Measurements from ENCODE around the gene SEC31A. TPM values are rescaled to one million over a fixed set of nuclear protein-coding genes. Genes with fewer than 3 reads are reported as not detected.
A peak's percentile ranks its signal among the peaks of the same experiment; 100 is the strongest.
"Not testable (repeated sequence)": the region's sequence is repeated elsewhere in the genome, so short reads cannot be mapped to it uniquely, and the experiment has no call there.

The SEC31A gene
- total RNA-seq, 1 experiment from 2014 or later, result 203 TPM

DNA sequence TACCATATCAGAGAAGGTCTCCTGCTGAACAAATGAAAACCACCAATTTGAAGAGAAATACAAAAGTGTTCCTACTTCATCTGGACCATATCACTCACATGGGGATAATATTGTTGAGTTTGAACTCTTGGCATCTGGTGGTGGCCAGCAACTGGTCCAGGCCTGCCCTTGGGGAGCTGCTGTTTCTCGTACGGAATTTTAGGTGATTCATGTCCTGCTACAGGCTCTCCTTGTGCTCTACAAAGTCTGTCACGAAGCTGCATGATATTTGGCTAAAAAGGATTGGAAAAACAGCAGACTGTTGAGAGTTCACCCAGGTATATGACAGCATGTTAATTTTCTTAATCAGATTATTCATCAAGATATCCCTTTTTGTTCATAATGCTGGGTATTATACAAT is 42.2 kb downstream of the SEC31A start:
- Histone ChIP-seq H3K4me3 (no peak overlapping the region), H3K27ac (no peak overlapping the region), H3K27me3 (replicated peaks) (no peaks in the 10 kb centered on the region), H3K4me1 (replicated peaks) (no peaks in the 10 kb centered on the region), H3K9me3 (replicated peaks) (no peaks in the 10 kb centered on the region), H3K36me3 (peaks cover 95% of the 10 kb centered on the region)
- no peak for DNase-seq (ENCODE audit: low read depth in 1 of 2, low spot score in 2 of 2)

DNA sequence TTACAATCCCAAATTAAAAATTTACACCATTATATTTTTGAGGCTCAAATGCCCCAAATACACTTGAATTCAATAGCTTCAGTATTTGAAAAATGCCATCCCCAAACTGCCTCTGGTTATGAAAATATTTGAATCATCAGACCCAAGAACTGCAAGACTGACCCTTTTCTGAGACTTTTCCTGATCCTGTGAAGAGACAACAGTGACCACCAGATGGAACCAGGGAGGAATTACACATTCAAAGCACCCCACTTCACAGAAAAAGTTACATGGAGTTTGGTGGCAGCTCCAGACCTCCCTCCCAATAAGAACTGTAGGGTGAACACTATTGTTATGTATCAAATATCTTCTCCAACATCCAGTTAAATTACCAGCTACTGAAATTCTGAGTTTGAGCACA is 48.4 kb downstream of the SEC31A start:
- no peak overlapping the region for H3K4me3 ChIP-seq
- H3K27ac ChIP-seq, result no peak overlapping the region
- peaks cover 11% of the 10 kb centered on the region for H3K4me1 ChIP-seq (replicated peaks)
- DNase-seq (ENCODE audit: low read depth in 1 of 2, low spot score in 2 of 2), result no peak
- H3K27me3 ChIP-seq (replicated peaks), result no peaks in the 10 kb centered on the region
- H3K9me3 ChIP-seq (replicated peaks), result no peaks in the 10 kb centered on the region
- H3K36me3 ChIP-seq, result peaks cover 88% of the 10 kb centered on the region

DNA sequence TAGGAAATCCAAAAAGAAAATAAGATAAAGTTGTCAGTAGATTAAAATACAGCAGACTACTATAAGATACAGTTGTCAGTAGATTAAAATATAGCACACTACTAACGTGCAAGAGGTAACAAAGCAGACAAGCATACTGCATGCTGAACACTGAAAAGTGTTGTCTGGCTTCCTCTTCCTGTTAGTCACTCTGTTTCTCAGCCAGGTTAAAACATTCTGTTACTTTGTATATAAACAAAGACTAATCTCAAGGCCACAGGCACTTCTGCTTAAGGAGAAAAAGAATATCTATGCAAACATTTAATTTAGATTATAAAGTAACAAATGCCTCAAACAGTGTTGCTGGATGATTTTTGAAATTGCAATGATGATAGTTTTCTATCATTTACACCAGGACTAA is 51.3 kb downstream of the SEC31A start:
- Histone ChIP-seq H3K36me3 (peaks cover 63% of the 10 kb centered on the region), H3K4me3 (no peak overlapping the region), H3K9me3 (replicated peaks) (no peaks in the 10 kb centered on the region), H3K27ac (no peak overlapping the region), H3K27me3 (replicated peaks) (no peaks in the 10 kb centered on the region), H3K4me1 (replicated peaks) (peaks cover 14% of the 10 kb centered on the region)
- peak in 1 of 2 experiments; percentile 21 for DNase-seq (ENCODE audit: low read depth in 1 of 2, low spot score in 2 of 2)

DNA sequence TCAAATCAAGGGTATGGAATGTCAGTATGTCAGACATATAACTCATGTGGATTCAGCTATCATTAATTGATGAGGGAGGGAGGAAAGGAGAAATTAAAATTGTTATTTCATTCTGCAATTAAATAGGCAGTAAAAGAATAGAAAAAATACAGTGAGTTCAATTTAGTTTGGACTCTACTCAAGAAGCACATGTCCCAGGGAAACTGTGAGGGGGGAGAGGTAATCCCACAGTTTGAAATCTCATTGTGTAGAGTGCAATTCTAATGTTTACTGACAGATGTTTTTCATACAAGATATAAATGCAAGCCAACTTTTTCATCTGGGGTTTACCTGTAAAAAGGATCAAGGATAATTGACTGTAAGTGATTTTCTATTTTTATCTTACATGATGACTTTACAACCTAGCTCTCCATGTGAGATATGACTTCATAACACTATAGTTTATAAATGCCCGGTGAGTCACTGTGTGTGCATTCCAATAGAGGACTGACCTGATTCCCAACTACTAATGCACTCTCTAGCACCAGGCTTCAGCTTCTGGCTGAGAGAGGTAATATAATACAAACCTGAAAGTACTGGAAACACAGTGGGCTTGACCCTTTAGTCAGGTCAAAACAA is 57.1 kb downstream of the SEC31A start:
- peak; percentile 64 to 80 for DNase-seq (ENCODE audit: low read depth in 1 of 2, low spot score in 2 of 2)
- Histone ChIP-seq H3K4me3 (no peak overlapping the region), H3K27me3 (replicated peaks) (no peaks in the 10 kb centered on the region), H3K4me1 (replicated peaks) (peaks cover 16% of the 10 kb centered on the region), H3K27ac (peak overlapping the region; percentile 27), H3K36me3 (peaks cover 48% of the 10 kb centered on the region), H3K9me3 (replicated peaks) (no peaks in the 10 kb centered on the region)

DNA sequence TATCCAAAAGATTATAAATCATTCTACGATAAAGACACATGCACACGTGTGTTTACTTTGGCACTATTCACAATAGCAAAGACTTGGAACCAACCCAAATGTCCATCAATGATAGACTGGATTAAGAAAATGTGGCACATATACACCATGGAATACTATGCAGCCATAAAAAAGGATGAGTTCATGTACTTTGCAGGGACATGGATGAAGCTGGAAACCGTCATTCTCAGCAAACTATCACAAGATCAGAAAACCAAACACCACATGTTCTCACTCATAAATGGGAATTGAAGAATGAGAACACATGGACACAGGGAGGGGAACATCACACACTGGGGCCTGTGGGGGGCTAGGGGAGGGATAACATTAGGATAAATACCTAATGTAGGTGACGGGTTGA is 57.9 kb downstream of the SEC31A start:
- H3K27ac ChIP-seq; H3K27me3 ChIP-seq (replicated peaks); DNase-seq (ENCODE audit: low read depth in 1 of 2, low spot score in 2 of 2); H3K4me3 ChIP-seq; H3K9me3 ChIP-seq (replicated peaks): not testable (repeated sequence)
- H3K36me3 ChIP-seq, result peaks cover 48% of the 10 kb centered on the region
- peaks cover 16% of the 10 kb centered on the region for H3K4me1 ChIP-seq (replicated peaks)

DNA sequence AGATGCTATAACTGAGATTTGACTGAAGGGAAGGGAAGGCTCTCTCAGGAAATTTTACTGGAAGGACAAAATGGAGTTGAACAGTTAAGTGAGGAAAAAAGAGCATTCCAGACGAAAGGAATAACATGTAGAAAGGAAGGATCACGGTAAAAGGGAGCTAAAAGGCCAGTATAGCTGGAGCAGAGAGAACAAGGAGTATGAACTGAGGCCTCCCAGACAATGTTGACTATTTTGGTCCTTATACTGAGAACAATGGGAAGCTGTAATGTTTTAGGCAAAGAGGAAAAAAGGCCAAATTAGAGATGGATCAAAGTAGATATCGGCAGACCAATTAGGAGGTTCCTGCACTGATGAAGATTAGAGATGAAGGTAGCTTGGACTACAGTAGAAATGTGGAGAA is 65.5 kb downstream of the SEC31A start:
- peaks cover 97% of the 10 kb centered on the region for H3K36me3 ChIP-seq
- no peak for DNase-seq (ENCODE audit: low read depth in 1 of 2, low spot score in 2 of 2)
- H3K27me3 ChIP-seq (replicated peaks), result no peaks in the 10 kb centered on the region
- H3K27ac ChIP-seq, result no peak overlapping the region
- no peaks in the 10 kb centered on the region for H3K9me3 ChIP-seq (replicated peaks)
- H3K4me1 ChIP-seq (replicated peaks), result peaks cover 10% of the 10 kb centered on the region
- H3K4me3 ChIP-seq, result no peak overlapping the region

DNA sequence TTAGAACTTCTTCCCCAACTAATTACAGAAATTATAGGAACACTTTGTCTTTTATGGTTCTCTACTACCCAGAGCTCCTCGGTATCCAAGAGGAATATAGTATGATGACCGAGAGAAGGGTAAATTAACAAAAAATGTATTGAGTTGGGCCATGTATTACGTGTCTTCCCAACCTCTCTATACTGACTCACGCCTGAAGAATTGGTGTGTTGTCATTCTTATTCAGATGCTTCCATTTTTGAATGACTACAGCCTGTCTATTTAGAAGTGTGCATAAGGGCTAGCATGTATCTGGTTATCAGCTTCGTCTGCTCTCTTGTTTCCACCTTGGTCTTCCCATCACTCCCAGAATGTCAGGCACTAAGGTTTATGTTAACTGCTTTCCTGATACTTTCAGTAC is 67.9 kb downstream of the SEC31A start:
- Histone ChIP-seq H3K27me3 (replicated peaks) (no peaks in the 10 kb centered on the region), H3K27ac (peak overlapping the region; percentile 2; the same call in 1 of the 2 replicates), H3K4me1 (replicated peaks) (peaks cover 10% of the 10 kb centered on the region), H3K36me3 (peaks cover 95% of the 10 kb centered on the region), H3K4me3 (no peak overlapping the region), H3K9me3 (replicated peaks) (no peaks in the 10 kb centered on the region)
- peak in 1 of 2 experiments; percentile 12 for DNase-seq (ENCODE audit: low read depth in 1 of 2, low spot score in 2 of 2)

DNA sequence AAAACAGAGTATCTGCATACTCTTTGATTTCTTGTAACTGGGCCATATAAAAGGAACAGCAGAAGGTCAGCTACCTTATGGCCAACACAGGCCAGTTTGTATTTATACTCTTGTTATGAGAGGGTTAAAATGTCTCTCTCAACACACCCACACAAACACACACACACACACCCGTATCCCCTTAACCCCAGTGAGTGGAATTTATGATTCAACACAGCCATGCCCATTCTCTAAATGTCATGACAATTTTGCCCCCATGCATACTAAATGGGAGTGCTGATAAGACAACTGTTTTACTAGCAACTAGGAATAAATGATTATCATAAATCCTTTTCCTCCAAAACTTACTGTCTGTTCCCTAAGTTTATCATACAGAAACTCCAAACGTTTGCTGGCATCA is 70.3 kb downstream of the SEC31A start:
- Histone ChIP-seq H3K4me1 (replicated peaks) (peaks cover 10% of the 10 kb centered on the region), H3K4me3 (no peak overlapping the region), H3K36me3 (peaks cover 80% of the 10 kb centered on the region), H3K27ac (no peak overlapping the region), H3K9me3 (replicated peaks) (no peaks in the 10 kb centered on the region), H3K27me3 (replicated peaks) (no peaks in the 10 kb centered on the region)
- DNase-seq (ENCODE audit: low read depth in 1 of 2, low spot score in 2 of 2), result no peak

DNA sequence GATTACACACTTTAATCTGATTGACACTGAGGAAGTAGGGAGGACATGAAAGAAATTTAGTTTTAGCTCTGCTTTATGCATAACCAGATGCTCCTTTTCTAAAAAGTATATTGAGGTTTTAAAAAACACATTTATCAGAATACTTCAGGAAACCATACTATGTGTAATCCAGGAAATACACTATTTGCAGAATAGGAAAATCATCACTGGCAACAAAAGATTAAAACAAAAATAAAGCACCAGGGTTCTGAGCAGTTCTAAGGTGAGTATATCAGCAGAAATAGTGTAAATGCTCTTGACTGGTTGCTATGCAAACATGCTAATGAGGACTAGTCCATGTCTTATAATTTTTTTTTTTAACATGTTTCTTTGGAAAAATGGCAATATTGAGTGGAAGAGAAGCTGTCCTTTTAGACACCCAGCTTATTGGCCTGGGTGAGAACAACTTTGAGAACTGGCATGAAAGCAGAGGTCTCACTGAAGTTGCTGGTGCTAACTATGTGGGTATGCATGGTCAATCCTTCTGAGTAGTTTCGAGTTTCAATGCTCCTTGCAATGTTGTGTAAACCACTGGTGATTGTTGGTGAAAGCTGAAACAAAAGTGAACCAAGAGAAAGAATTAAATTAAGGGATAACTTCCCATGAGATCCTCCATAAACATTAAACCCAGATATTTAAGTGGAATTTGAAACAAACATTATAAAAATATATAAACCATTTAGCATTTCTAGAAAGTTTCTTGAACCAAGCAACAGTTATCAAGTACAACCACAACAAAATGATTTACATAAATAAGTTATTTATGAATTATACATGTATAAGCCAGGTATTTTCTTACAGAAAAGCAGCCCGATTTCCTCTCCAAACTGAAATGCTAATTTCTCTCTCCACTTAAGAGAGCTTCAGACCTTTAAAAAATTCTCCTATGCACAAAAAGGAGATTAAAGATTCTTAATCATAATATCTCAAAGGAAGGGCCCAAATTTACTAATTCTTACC is 72.0 kb downstream of the SEC31A start:
- Histone ChIP-seq H3K4me1 (replicated peaks) (peaks cover 10% of the 10 kb centered on the region), H3K27me3 (replicated peaks) (no peaks in the 10 kb centered on the region), H3K36me3 (peaks cover 64% of the 10 kb centered on the region), H3K4me3 (no peak overlapping the region), H3K9me3 (replicated peaks) (no peaks in the 10 kb centered on the region), H3K27ac (no peak overlapping the region)
- DNase-seq (ENCODE audit: low read depth in 1 of 2, low spot score in 2 of 2), result no peak

DNA sequence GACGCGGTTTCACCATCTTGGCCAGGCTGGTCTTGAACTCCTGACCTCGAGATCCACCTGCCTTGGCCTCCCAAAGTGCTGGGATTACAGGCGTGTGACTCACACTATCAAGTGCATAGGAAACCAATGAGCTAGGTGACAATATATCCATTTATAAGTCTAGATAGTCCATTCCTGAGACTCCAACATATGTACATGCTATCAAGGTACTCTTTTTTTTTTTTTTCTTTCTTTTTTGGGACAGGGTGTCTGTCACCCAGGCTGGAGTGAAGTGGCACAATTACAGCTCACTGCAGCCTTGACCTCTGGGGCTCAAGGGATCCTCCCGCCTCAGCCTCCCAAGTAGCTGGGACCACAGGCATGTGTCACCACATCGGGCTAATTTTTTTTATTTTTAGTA is 74.1 kb downstream of the SEC31A start:
- H3K4me3 ChIP-seq; H3K27me3 ChIP-seq (replicated peaks); H3K9me3 ChIP-seq (replicated peaks); H3K4me1 ChIP-seq (replicated peaks); H3K27ac ChIP-seq; DNase-seq (ENCODE audit: low read depth in 1 of 2, low spot score in 2 of 2): not testable (repeated sequence)
- H3K36me3 ChIP-seq, result peaks cover 43% of the 10 kb centered on the region

DNA sequence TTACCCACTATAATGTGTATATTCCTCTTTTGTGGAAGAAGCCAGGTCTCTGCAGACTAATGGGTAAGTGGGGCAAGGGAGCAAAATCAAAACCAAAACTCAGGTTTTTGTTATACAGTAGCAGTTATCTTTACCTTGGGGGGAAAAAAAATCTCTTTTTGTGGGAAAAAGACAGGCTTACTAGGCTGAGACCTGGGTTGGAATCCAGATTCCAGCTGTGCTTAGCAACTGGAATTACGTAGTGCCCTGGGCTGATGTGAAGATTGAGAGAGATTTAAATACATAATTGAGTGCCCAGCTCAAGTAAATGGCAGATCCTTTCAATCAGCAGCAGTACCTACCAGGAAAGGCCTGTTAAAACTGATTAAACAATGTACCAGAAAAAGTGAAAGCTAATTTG is 76.9 kb downstream of the SEC31A start:
- no peaks in the 10 kb centered on the region for H3K27me3 ChIP-seq (replicated peaks)
- DNase-seq (ENCODE audit: low read depth in 1 of 2, low spot score in 2 of 2), result no peak
- no peak overlapping the region for H3K27ac ChIP-seq
- peaks cover 7% of the 10 kb centered on the region for H3K4me1 ChIP-seq (replicated peaks)
- H3K9me3 ChIP-seq (replicated peaks), result no peaks in the 10 kb centered on the region
- no peak overlapping the region for H3K4me3 ChIP-seq
- peaks cover 19% of the 10 kb centered on the region for H3K36me3 ChIP-seq

DNA sequence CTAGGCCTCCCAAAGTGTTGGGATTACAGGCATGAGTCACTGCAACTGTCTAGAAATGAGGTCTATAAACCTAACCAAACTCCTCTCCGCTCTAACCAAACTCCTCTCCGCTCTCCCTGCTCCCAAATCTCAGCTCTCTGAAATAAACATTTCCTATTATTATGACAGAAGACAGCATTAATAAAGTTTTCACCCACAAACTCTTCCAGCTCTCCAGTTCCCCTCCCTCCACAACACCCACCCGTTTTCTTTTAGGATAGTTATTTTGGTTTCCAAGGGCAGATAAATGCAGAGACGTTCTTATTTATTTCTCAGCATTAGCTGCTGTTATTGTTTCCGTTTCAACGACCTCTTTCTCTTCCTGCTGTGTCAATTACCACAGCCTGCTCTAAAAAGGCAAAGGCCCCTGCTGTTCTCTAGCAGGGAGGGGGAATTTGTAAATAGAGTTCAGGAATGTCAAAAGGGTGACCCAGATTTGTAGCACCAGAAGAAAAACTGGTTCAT is 79.1 kb downstream of the SEC31A start:
- H3K4me1 ChIP-seq (replicated peaks), result peaks cover 7% of the 10 kb centered on the region
- peak in 1 of 2 experiments; percentile 39 for DNase-seq (ENCODE audit: low read depth in 1 of 2, low spot score in 2 of 2)
- H3K4me3 ChIP-seq, result no peak overlapping the region
- no peaks in the 10 kb centered on the region for H3K9me3 ChIP-seq (replicated peaks)
- no peaks in the 10 kb centered on the region for H3K27me3 ChIP-seq (replicated peaks)
- peak overlapping the region; percentile 58 for H3K27ac ChIP-seq
- no peaks in the 10 kb centered on the region for H3K36me3 ChIP-seq

DNA sequence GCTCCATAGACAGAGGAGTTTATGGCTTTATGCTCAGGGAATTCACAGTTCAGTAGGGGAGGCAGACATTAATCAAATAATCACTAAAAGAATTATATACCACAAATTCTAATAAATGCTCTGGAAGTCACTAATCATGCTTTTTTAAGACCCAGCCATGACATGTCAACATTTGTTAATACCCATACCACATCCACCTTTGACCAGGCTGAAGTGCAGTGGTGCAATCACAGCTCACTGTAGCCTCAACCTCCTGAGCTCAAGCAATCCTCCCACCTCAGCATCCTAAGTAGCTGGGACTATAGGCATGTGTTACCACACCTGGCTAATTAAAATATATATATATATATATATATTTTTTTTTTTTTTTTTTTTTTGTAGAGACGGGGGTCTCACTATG is 79.6 kb downstream of the SEC31A start:
- H3K27me3 ChIP-seq (replicated peaks), result no peaks in the 10 kb centered on the region
- no peak overlapping the region for H3K27ac ChIP-seq
- no peaks in the 10 kb centered on the region for H3K36me3 ChIP-seq
- DNase-seq (ENCODE audit: low read depth in 1 of 2, low spot score in 2 of 2), result no peak
- H3K9me3 ChIP-seq (replicated peaks), result no peaks in the 10 kb centered on the region
- H3K4me1 ChIP-seq (replicated peaks), result peaks cover 7% of the 10 kb centered on the region
- no peak overlapping the region for H3K4me3 ChIP-seq

DNA sequence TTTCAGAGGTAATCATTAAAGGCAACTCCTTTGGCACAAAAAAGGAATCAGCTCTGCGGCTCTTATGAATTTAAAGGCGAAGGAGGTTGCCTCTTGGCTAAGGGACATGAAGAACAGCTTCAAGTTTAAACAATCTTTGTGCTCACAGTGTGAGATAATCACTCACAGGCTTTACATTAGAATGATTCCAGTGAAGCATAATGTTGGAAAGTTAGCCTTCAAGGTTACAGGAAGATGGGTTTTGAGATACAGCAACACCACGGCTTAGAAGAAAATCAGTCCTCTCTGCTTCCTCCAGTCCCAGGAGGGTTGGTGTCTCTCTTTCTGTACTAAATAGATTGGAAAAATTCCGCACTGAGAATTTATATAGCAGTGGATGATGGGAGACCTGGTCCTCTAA is 80.8 kb downstream of the SEC31A start:
- Histone ChIP-seq H3K4me3 (no peak overlapping the region), H3K27ac (no peak overlapping the region), H3K36me3 (no peaks in the 10 kb centered on the region), H3K9me3 (replicated peaks) (no peaks in the 10 kb centered on the region), H3K4me1 (replicated peaks) (peaks cover 7% of the 10 kb centered on the region), H3K27me3 (replicated peaks) (no peaks in the 10 kb centered on the region)
- no peak for DNase-seq (ENCODE audit: low read depth in 1 of 2, low spot score in 2 of 2)
